Ramos (cell line): ENCODE measurements around the gene DSCAM.

Experiments used
- in situ Hi-C: fragments of 300-500 bp; cut with MboI; formaldehyde crosslinking; loops from one replicate; pipeline ENCODE4 v1.14.3; 2022; ENCODE audit warnings: low sequenced_read_pairs; ENCODE audit not compliant: unreplicated experiment

Gene DSCAM

GRCh38 chr21:40622531-40622930 is 224.4 kb downstream of the DSCAM start:
- in situ Hi-C loops: no loop called here

GRCh38 chr21:40620386-40621145 is 226.4 kb downstream of the DSCAM start:
- in situ Hi-C loops: no loop called here

- in situ Hi-C loops: no loop called here
Observed at GRCh38 chr21:40618191-40618973, 228.6 kb downstream of the DSCAM start.

GRCh38 chr21:40616377-40616704 is 230.6 kb downstream of the DSCAM start:
- in situ Hi-C loops: no loop called here

- in situ Hi-C loops: no loop called here
Observed at GRCh38 chr21:40615505-40616376, 231.2 kb downstream of the DSCAM start.

- in situ Hi-C loops: no loop called here
Observed at GRCh38 chr21:40613546-40614030, 233.4 kb downstream of the DSCAM start.

GRCh38 chr21:40610345-40610744 is 236.6 kb downstream of the DSCAM start:
- in situ Hi-C loops: no loop called here

GRCh38 chr21:40606341-40606740 is 240.6 kb downstream of the DSCAM start:
- in situ Hi-C loops: no loop called here

GRCh38 chr21:40605094-40605493 is 241.9 kb downstream of the DSCAM start:
- in situ Hi-C loops: no loop called here

GRCh38 chr21:40603774-40604173 is 243.2 kb downstream of the DSCAM start:
- in situ Hi-C loops: no loop called here

GRCh38 chr21:40602080-40602479 is 244.9 kb downstream of the DSCAM start:
- in situ Hi-C loops: no loop called here

GRCh38 chr21:40595806-40596205 is 251.2 kb downstream of the DSCAM start:
- in situ Hi-C loops: no loop called here

GRCh38 chr21:40587736-40588346 is 259.1 kb downstream of the DSCAM start:
- in situ Hi-C loops: no loop called here

GRCh38 chr21:40586575-40586974 is 260.4 kb downstream of the DSCAM start:
- in situ Hi-C loops: no loop called here

GRCh38 chr21:40577285-40578043 is 269.5 kb downstream of the DSCAM start:
- in situ Hi-C loops: no loop called here

- in situ Hi-C loops: no loop called here
Observed at GRCh38 chr21:40575976-40576375, 271.0 kb downstream of the DSCAM start.

GRCh38 chr21:40569357-40569756 is 277.6 kb downstream of the DSCAM start:
- in situ Hi-C loops: no loop called here

GRCh38 chr21:40568807-40569206 is 278.2 kb downstream of the DSCAM start:
- in situ Hi-C loops: no loop called here

- in situ Hi-C loops: no loop called here
Observed at GRCh38 chr21:40567501-40567900, 279.5 kb downstream of the DSCAM start.

- in situ Hi-C loops: no loop called here
Observed at GRCh38 chr21:40566486-40566885, 280.5 kb downstream of the DSCAM start.
